ENCODE results near the gene SORL1.

Gene SORL1

GRCh38 chr11:121555121-121555520 is 103.0 kb downstream of the SORL1 start:
- DNase-seq (ENCODE audit: low read depth, low spot score), result no peak
- TF ChIP-seq EZH2 (IDR thresholded peaks at IDR 0.05) (no peak), POLR2AphosphoS5 (IDR thresholded peaks at IDR 0.05; ENCODE audit: borderline replicate concordance, low read depth, low read length) (no peak), FOXP2 (optimal IDR thresholded peaks at IDR 0.05; ENCODE audit: control extremely low read depth, extremely low read length, insufficient read depth) (no peak)
- H3K27ac ChIP-seq, result no peak overlapping the region
- H3K9ac ChIP-seq (ENCODE audit: insufficient read length), result no peak overlapping the region
- H3K4me3 ChIP-seq, result no peak overlapping the region
- no peaks in the 10 kb centered on the region for H3K36me3 ChIP-seq (ENCODE audit: insufficient read depth, low read length)
- H3K9me3 ChIP-seq (ENCODE audit: low read depth, low read length), result no peaks in the 10 kb centered on the region

GRCh38 chr11:121556937-121557336 is 104.8 kb downstream of the SORL1 start:
- Histone ChIP-seq H3K9me3 (ENCODE audit: low read depth, low read length) (no peaks in the 10 kb centered on the region), H3K4me3 (no peak overlapping the region), H3K27ac (no peak overlapping the region), H3K9ac (ENCODE audit: insufficient read length) (no peak overlapping the region), H3K36me3 (ENCODE audit: insufficient read depth, low read length) (no peaks in the 10 kb centered on the region)
- TF ChIP-seq EZH2 (IDR thresholded peaks at IDR 0.05) (no peak), FOXP2 (optimal IDR thresholded peaks at IDR 0.05; ENCODE audit: control extremely low read depth, extremely low read length, insufficient read depth) (no peak), POLR2AphosphoS5 (IDR thresholded peaks at IDR 0.05; ENCODE audit: borderline replicate concordance, low read depth, low read length) (no peak)
- no peak for DNase-seq (ENCODE audit: low read depth, low spot score)

- Histone ChIP-seq H3K9me3 (ENCODE audit: low read depth, low read length) (no peaks in the 10 kb centered on the region), H3K36me3 (ENCODE audit: insufficient read depth, low read length) (no peaks in the 10 kb centered on the region), H3K9ac (ENCODE audit: insufficient read length) (no peak overlapping the region), H3K27ac (no peak overlapping the region), H3K4me3 (no peak overlapping the region)
- no peak for DNase-seq (ENCODE audit: low read depth, low spot score)
- TF ChIP-seq FOXP2 (optimal IDR thresholded peaks at IDR 0.05; ENCODE audit: control extremely low read depth, extremely low read length, insufficient read depth), result no peak
- TF ChIP-seq EZH2 (IDR thresholded peaks at IDR 0.05), result no peak
- no peak for TF ChIP-seq POLR2AphosphoS5 (IDR thresholded peaks at IDR 0.05; ENCODE audit: borderline replicate concordance, low read depth, low read length)
These were observed 105.2 kb downstream of the SORL1 start for GRCh38 chr11:121557348-121557747.

DNA sequence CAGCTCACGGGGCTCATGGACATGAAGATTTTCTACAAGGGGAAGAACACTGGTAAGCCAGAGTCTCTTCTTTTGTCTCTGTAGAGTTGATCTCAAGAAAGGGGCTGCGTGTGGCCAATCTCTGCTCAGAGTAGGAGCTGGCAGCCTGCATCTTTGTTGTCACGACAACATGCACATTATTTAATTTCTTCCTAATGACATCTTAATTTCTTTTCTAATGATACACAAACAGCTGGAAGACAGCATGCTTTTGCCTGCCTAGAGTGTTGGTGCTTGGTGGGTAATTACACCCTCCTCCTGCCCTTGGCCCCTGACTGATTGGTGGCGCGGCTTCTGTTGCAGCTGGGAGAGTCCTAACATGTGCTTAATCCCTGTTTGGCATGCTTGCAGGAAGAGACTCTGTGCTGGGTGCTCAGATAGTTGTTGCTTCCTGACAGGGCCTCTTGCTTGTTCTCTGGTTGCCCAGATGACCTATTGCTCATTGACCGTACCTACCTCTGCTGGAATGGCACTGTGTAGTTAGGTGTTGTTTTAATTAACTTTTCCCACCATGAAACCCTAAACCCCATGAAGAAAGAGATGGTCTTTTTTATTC is 107.6 kb downstream of the SORL1 start:
- H3K4me3 ChIP-seq, result no peak overlapping the region
- H3K36me3 ChIP-seq (ENCODE audit: insufficient read depth, low read length), result no peaks in the 10 kb centered on the region
- no peaks in the 10 kb centered on the region for H3K9me3 ChIP-seq (ENCODE audit: low read depth, low read length)
- no peak for DNase-seq (ENCODE audit: low read depth, low spot score)
- TF ChIP-seq POLR2AphosphoS5 (IDR thresholded peaks at IDR 0.05; ENCODE audit: borderline replicate concordance, low read depth, low read length) (no peak), EZH2 (IDR thresholded peaks at IDR 0.05) (no peak), FOXP2 (optimal IDR thresholded peaks at IDR 0.05; ENCODE audit: control extremely low read depth, extremely low read length, insufficient read depth) (no peak)
- H3K9ac ChIP-seq (ENCODE audit: insufficient read length), result no peak overlapping the region
- no peak overlapping the region for H3K27ac ChIP-seq

- DNase-seq (ENCODE audit: low read depth, low spot score), result no peak
- no peak overlapping the region for H3K27ac ChIP-seq
- H3K9ac ChIP-seq (ENCODE audit: insufficient read length), result no peak overlapping the region
- H3K36me3 ChIP-seq (ENCODE audit: insufficient read depth, low read length), result no peaks in the 10 kb centered on the region
- TF ChIP-seq FOXP2 (optimal IDR thresholded peaks at IDR 0.05; ENCODE audit: control extremely low read depth, extremely low read length, insufficient read depth) (no peak), POLR2AphosphoS5 (IDR thresholded peaks at IDR 0.05; ENCODE audit: borderline replicate concordance, low read depth, low read length) (no peak), EZH2 (IDR thresholded peaks at IDR 0.05) (no peak)
- no peak overlapping the region for H3K4me3 ChIP-seq
- no peaks in the 10 kb centered on the region for H3K9me3 ChIP-seq (ENCODE audit: low read depth, low read length)
These were observed 108.1 kb downstream of the SORL1 start for GRCh38 chr11:121560236-121560635.

DNA sequence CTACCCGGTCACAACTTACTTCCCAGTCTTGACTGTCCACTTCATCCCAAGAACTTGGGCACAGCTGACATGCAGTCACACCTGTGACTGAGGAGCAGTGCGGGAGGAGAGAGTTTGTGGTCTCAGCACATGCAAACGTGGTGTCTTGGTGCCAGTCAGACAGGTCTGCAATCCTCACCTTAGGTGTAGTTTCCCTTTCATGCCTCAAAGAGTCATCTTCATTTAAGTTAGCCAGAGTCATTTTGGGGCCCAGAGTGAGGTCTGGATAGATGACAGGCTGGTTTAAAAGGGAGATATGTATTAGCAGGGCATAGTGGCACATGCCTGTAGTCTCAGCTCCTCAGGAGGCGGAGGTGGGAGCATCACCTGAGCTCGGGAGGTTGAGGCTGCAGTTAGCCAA is 109.1 kb downstream of the SORL1 start:
- no peak overlapping the region for H3K9ac ChIP-seq (ENCODE audit: insufficient read length)
- H3K36me3 ChIP-seq (ENCODE audit: insufficient read depth, low read length), result no peaks in the 10 kb centered on the region
- TF ChIP-seq EZH2 (IDR thresholded peaks at IDR 0.05), result no peak
- no peak for TF ChIP-seq FOXP2 (optimal IDR thresholded peaks at IDR 0.05; ENCODE audit: control extremely low read depth, extremely low read length, insufficient read depth)
- TF ChIP-seq POLR2AphosphoS5 (IDR thresholded peaks at IDR 0.05; ENCODE audit: borderline replicate concordance, low read depth, low read length), result no peak
- H3K9me3 ChIP-seq (ENCODE audit: low read depth, low read length), result no peaks in the 10 kb centered on the region
- no peak overlapping the region for H3K27ac ChIP-seq
- H3K4me3 ChIP-seq, result no peak overlapping the region
- DNase-seq (ENCODE audit: low read depth, low spot score), result no peak

GRCh38 chr11:121561716-121562115 is 109.6 kb downstream of the SORL1 start:
- no peak for DNase-seq (ENCODE audit: low read depth, low spot score)
- Histone ChIP-seq H3K4me3 (no peak overlapping the region), H3K36me3 (ENCODE audit: insufficient read depth, low read length) (no peaks in the 10 kb centered on the region), H3K9me3 (ENCODE audit: low read depth, low read length) (no peaks in the 10 kb centered on the region), H3K27ac (no peak overlapping the region), H3K9ac (ENCODE audit: insufficient read length) (no peak overlapping the region)
- TF ChIP-seq POLR2AphosphoS5 (IDR thresholded peaks at IDR 0.05; ENCODE audit: borderline replicate concordance, low read depth, low read length), result no peak
- TF ChIP-seq EZH2 (IDR thresholded peaks at IDR 0.05), result no peak
- no peak for TF ChIP-seq FOXP2 (optimal IDR thresholded peaks at IDR 0.05; ENCODE audit: control extremely low read depth, extremely low read length, insufficient read depth)

DNA sequence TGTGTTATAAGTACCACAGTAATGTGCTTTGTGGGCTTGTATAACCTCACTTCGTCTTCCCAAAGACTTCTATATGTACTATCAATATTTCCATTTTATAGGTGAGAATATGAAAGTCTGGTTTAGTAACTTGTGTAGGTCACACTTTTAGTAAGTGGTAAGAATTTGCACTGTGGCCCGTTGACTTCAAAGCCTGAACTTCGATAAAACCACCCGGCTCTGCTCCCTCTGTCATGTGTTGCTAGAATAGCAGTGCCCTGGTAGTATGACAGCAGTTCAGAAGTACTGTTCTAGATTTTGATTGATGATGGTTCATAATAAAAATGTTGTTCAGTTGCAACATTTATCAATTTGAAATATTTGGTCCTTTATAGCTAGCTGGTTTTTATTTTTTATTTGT is 110.9 kb downstream of the SORL1 start:
- TF ChIP-seq POLR2AphosphoS5 (IDR thresholded peaks at IDR 0.05; ENCODE audit: borderline replicate concordance, low read depth, low read length), result no peak
- TF ChIP-seq EZH2 (IDR thresholded peaks at IDR 0.05), result no peak
- TF ChIP-seq FOXP2 (optimal IDR thresholded peaks at IDR 0.05; ENCODE audit: control extremely low read depth, extremely low read length, insufficient read depth), result no peak
- H3K9ac ChIP-seq (ENCODE audit: insufficient read length), result no peak overlapping the region
- H3K9me3 ChIP-seq (ENCODE audit: low read depth, low read length), result no peaks in the 10 kb centered on the region
- DNase-seq (ENCODE audit: low read depth, low spot score), result no peak
- H3K27ac ChIP-seq, result no peak overlapping the region
- H3K36me3 ChIP-seq (ENCODE audit: insufficient read depth, low read length), result no peaks in the 10 kb centered on the region
- H3K4me3 ChIP-seq, result no peak overlapping the region
